ENCODE measurements around the gene TBC1D14.
A peak's percentile ranks its signal among the peaks of the same experiment; 100 is the strongest.
"Not testable (repeated sequence)": the region's sequence is repeated elsewhere in the genome, so short reads cannot be mapped to it uniquely, and the experiment has no call there.

Gene TBC1D14

DNA sequence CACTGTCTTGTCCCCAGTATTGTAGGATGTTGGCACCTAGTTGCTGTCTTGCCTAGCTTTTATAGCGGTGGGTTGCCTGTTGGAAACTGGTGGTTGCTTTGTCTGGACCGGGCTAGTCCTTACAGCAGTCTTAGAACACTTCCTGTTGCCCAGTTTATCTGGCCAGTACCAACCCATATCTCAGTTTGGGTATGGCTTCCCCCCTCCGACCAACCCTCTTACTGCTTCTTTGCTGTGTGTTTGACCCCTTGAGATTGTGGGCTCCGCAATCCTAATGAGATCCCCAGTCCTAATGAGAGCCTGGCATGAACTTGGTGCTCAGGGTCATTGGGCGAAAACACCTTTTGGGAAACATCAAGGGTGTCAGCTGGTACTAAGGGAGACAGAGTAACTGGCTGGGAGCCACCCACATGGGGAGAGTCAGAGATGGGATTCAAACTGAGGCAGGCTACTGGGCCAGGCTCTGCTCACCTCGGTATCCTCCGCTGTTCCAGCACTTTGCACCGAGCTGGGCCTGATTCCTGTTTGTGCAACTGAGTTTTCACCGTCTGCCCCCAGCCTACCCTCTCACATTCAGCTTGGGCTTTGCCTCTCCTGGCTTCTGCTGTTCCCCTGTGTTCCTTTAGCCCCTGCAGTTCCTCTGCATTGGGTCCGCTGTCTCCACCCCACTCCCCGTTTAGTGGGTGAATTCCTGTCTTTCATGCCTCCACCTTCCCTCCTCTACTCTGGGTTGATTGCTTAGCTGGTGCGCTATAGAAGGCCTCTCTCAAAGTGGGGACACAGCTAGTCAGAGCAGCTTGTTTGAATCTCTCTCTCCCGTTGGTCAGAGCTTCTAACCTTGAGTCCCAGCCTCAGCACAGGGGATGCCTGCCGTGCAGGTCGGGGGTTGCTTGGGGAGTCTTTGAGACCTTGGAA lies 1.6 kb downstream of the TBC1D14 start:
- no peak for DNase-seq

DNA sequence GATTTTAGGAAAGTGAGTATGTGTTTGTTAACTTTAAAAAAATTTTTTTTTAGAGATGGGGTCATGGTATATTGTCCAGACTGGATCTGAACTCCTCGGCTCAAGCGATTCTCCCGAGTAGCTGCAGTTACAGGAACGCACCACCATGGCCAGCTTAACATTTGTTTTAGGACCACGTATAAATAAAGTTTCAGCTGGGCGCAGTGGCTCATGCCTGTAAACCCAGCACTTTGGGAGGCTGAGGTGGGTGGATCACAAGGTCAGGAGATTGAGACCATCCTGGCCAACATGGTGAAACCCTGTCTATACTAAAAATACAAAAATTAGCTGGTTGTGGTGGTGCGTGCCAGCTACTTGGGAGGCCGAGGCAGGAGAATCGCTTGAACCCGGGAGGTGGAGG lies 2.3 kb downstream of the TBC1D14 start:
- not testable (repeated sequence) for DNase-seq

- DNase-seq: no peak
Measured at GRCh38 chr4:6912441-6912840, 2.8 kb downstream of the TBC1D14 start.

GRCh38 chr4:6913350-6913905 lies 3.8 kb downstream of the TBC1D14 start:
- no peak for DNase-seq

GRCh38 chr4:6914448-6914847 lies 4.8 kb downstream of the TBC1D14 start:
- no peak for DNase-seq

DNA sequence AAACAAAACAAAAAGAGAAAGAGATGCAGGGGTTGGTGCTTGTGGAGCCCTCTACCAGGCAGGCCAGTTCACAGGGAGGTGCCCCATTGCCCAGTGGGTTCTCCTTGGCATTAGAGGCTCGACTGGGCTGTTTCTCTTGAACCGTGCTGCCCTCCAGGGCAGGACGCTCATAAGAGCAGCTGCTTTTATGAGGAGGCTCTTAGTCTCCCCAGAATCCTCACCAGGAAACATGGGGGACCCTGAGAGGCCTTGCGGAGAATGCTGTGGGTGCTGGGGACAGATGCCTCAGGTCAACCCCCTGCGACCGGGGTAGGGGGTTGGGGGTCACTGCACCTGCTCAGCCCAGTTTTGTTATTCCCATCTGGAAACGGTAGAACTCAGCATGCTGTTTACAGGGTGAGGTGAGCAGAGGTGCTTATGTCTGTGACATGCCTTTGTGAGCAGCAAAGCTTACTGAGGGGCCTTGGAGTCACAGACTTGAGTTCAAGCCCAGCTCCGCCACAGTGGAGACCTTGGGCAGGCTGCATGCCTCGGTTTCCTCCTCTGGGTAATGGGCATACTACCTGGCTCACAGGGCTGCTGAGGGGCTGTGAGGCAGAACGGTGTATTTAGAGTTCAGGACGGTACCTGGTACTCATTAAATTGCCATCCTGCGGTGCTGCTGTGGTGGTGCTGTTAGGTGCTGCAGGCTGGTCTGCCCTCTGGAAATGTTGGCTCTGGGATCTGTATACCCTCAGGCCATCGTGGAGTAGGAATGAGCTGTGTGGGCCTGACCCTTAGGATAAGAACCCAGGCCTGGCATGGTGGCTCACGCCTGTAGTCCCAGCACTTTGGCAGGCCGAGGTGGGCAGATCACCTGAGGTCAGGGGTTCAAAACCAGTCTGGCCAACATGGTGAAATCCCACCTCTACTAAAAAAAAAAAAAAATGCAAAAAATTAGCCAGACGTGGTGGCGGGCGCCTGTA lies 5.7 kb downstream of the TBC1D14 start:
- DNase-seq: no peak

- DNase-seq: no peak
Measured at GRCh38 chr4:6916069-6916586, 6.5 kb downstream of the TBC1D14 start.

GRCh38 chr4:6916587-6917460 lies 7.2 kb downstream of the TBC1D14 start:
- DNase-seq: no peak

DNA sequence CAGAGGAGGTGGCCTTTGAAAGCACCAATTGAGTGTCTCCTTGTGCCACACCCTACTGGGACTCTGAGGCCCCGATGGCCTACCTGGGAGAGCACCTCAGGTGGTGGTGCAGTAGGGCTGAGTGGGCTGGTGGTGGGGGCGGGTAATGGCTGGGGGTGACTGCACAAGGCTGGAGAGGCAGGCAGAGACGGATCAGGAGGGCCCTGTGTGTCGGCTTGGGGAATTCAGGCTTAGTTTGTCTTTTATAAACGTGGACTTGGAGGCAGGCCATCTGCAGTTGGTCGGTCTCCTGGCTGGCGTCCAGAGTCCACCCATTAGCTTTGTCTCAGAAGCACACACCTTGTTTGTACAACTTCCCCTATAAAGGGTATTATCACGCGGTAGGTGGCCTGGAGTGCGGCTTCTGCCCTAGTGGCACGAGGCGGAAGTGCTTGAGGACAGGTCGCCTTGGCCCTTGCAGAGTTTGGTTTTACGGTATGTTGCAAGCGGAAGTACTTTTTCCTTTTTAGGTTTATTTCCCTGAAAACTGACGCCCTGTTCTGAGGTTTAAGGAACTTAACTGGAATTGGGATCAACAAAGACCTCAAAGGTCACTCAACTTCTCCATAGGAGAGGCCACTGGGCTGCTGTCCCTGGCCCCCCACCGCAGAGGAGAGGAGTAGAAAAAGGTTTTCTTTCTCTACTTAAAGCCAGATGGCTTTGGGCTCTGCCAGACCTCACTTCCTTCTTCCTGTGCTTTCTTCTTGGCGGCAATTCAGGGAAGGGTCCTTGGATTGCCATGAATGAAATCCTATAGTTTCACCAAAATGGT lies 8.0 kb downstream of the TBC1D14 start:
- DNase-seq: no peak

DNA sequence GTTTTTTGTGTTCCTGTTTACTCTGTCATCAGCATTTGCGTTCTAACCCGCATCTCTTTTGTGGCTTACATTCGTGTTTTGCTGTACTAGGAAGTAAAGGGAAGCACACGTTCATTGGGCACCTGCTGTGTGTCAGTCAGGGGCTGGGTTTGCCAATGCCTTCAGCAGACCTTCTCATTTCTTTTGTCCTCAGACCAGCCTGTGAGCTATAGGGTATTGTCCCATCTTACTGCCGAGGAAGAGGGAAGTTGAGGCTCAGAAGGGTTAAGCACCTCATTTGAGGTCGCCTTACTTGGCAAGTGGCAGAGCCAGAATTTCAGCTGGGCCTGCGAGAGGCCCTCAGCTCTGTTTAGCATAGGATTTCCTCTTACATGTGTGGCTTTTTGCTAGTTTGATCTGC lies 8.7 kb downstream of the TBC1D14 start:
- no peak for DNase-seq

- DNase-seq: no peak
Measured at GRCh38 chr4:6920171-6920570, 10.5 kb downstream of the TBC1D14 start.

GRCh38 chr4:6923507-6923906 lies 13.9 kb downstream of the TBC1D14 start:
- DNase-seq: no peak

DNA sequence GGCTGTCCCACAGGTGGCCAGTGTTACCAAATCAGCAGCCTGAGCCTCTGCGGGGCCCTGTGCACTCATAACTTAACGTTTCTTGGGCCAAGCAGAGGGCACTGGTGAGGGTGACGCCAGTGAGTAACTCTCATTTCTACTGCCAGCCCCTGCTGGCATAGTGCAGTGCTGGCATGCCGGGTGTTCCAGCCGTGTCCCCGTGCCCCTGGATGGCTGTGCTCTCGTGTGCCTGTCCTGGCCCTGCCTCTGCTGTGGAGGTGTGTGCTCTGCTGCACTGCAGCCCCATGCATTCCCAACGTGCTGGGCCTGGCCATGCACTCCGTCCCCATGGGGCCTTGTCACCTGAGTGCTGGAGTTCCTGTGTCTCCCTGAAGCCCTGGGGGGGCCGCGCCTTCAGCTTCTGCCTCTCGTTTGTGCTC lies 14.7 kb downstream of the TBC1D14 start:
- no peak for DNase-seq

DNA sequence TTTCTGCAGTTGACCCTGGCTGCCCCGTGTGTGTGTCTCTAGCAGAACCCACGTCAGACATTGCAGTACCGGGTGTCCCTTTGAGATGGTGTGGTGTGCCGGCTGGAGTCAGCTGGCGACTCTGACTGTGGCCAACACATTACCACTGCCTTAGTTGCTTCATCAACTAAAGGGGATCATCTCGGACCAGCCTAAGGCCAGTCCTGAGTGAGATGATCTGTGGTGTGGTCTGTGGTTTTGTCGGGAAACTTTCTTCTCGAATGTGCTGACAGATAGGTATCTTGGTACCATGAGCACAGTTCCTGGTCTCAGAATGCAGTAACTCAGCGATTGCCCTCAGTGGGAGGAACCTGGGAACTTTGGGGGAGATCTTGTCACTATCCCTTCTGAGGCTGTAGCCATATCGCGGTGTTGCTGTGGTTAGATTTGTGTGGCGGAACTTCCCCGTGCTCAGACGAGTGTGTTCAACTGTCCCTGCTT lies 15.8 kb downstream of the TBC1D14 start:
- peak; percentile 31 for DNase-seq

- DNase-seq: no peak
Measured at GRCh38 chr4:6926081-6926480, 16.5 kb downstream of the TBC1D14 start.

DNA sequence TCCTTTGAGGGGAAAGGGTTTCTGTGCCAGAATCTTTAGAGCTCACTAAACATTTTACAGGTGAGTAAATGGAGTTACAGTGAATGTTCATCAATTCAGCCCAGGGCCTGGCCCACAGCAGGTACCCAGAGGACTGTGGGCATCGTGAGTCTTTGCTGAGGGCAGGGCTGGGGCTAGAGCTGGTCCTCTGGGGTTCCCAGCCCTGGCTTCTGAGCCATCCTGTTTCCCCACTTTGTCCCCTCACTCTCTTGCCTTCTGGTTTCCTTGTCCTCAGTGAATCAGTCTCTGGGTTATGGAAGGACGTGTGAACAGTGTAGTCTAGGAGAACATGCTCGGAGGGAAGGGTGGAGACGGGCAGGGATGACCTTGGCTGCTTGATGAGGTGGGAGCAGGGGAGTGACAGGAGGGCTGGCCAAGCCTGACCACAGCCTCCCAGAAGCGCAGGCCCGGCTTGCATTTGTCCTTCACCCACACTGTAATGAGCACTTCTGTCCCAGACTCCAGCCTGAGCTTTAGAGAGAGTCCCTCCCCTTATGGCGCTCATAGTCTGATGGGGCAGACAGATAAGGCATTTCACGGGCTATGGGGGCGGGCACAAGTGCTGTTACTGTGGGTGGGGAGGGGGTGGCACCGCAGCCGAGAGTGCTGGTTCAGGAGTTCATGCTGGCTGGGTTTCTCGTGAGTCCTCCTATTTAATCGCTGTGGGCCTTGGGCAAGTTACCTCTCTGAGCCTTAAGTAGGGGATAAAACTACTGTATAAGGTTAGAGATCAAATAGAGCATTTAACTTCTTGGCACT lies 17.3 kb downstream of the TBC1D14 start:
- no peak for DNase-seq

- no peak for DNase-seq
Measured at GRCh38 chr4:6928081-6928480, 18.5 kb downstream of the TBC1D14 start.

DNA sequence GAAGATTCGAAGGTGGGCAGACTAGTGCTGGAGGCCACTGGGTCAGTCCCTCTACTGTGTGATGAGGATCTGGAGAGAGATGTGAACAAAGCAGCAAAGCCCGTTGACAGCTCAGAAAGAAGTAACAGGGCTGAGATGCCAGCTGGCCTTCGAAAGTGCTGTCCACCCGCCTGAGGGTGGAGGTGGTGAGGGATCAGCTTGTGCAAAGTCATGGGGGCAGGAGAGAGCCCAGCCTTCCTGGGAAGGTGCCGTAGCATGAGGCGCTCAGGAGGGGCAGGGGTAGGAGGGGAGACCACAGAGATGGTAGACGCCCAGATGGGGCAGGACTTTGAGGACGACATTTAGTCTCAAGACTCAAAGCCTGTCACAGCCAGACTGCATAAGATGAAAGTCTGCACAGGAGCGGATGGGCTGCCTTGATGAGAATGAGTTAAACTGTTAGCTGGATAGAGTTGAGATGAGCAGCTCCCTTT lies 19.7 kb downstream of the TBC1D14 start:
- DNase-seq: no peak

- no peak for DNase-seq
Measured at GRCh38 chr4:6929812-6930464, 20.3 kb downstream of the TBC1D14 start.
